CD4-positive, alpha-beta T cell treated with Interleukin-10 for 1 hour (primary cell): ENCODE measurements around the gene LOC128125822.
A peak's percentile ranks its signal among the peaks of the same experiment; 100 is the strongest.
"Not testable (repeated sequence)": the region's sequence is repeated elsewhere in the genome, so short reads cannot be mapped to it uniquely, and the experiment has no call there.

ENCODE experiments used
- DNase-seq: peaks from one replicate; pipeline ENCODE4 v3.0.0-alpha.2; 2020

The LOC128125822 gene

DNA sequence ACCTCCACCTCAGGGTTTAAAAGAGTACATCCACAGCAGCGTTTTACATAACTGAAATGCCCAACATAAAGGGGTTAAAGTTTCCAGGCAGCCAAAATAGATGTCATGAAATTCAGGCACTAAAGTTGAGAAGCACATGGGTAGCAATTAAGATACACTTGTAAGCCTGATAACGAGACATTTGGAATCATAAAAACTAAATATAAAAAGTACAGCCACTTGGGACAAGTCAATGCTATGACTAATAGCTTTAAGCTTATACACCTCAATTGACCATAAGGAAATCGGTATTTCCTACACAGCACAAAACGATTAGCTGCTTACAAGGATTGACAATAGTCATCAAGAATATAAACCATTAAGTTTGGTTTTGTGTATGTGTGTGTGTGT, 11.8 kb downstream of the LOC128125822 start:
- no peak for DNase-seq

DNA sequence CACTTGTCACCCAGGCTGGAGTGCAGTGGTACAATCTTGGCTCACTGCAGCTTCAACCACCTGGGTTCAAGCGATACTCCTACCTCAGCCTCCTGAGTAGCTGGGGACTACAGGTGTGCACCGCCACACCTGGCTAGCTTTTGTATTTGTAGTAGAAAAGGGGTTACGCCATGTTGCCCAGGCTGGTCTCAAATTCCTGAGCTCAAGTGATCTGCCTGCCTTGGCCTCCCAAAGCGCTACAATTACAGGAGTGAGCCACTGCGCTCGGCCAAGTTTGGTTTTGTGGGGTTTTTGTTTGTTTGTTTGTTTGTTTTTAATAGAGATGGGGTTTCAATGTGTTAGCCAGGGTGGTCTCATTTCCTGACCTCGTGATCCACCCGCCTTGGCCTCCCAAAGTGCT, 12.3 kb downstream of the LOC128125822 start:
- DNase-seq, result no peak

DNA sequence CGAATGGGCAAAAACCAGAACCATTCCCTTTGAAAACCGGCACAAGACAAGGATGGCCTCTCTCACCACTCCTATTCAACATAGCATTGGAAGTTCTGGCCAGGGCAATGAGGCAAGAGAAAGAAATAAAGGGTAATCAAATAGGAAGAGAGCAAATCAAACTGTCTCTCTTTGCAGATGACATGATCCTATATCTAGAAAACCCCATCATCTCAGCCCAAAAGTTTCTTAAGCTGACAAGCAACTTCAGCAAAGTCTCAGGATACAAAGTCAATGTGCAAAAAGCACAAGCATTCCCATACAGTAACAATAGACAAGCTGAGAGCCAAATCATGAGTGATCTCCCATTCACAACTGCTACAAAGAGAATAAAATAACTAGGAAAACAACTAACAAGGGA, 13.4 kb downstream of the LOC128125822 start:
- not testable (repeated sequence) for DNase-seq

DNA sequence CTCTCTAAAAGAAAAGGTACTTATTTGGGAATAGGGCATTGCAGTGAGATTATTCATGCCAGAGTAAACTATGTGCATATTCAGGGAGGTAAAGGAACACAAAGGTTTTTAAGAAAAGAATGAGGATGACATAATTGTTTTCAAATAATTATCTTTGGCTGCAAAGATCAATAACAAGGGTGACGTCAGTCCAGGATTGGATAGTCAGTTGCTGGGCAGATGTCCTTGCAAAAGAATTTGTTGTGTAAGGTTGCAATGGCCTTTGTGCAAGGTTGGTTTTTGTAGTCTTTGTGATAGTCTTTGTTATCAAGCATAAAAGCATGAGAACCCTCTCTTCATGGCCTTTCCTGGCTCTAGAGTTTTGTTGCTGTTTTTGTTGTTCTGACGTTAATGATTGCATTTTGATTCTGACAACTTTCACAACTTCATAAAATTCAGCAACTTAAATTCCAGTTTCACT, 17.7 kb downstream of the LOC128125822 start:
- DNase-seq, result no peak

DNA sequence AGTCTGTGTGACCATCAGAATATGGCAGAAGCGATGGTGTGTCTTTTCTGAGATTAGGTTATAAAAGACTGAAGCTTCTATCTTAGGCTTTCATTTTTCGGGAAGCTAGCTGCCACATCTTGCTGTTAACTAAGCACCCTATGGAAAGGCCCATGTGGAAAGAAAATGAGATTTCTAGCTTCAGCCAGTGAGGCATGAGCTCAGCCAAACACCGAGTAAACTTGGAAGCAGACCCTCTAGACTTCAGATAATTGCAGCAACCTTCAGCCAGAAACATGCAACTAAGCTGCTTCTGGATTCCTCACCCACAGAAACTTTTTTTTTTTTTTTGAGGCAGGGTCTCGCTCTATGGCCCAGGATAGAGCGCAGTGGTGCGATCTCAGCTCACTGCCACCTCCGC, 20.6 kb downstream of the LOC128125822 start:
- no peak for DNase-seq

DNA sequence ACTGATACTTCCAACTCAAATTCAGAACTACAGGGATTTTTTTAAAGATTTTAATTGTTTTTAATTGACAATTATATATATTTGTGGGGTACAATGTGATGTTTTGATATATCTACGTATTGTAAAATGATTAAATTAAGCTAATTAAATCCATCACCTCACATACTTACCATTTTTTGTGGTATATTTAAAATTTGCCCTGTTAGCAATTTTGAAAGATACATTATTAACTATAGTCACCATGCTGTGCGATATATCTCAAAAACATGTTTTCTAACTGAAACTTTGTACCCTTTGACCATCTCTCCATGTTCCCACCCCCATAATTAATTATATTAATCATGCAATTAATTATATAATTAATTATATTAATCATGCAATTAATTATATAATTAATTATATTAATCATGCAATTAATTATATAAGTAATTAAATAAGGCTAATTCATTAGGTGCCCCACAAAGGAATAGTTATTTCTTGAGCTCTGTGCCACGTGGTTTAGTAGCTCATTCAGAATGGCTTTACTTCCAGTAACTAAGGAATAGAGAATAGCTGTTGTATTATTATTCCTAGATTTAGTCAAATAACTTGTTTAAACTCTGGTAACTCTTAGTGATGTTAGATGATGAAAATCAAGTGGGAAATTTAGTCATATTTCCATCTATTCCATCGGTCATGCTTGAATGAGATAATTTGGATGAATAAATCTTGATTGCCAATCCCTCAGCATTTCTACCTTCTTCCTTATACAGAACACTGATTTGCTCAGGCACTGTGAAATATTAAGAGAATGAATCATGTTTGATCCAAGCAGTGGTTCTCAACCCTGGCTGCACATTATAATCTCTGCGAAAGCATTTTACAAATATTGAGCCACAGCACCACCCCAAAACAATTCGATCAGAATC, 25.1 kb downstream of the LOC128125822 start:
- no peak for DNase-seq

DNA sequence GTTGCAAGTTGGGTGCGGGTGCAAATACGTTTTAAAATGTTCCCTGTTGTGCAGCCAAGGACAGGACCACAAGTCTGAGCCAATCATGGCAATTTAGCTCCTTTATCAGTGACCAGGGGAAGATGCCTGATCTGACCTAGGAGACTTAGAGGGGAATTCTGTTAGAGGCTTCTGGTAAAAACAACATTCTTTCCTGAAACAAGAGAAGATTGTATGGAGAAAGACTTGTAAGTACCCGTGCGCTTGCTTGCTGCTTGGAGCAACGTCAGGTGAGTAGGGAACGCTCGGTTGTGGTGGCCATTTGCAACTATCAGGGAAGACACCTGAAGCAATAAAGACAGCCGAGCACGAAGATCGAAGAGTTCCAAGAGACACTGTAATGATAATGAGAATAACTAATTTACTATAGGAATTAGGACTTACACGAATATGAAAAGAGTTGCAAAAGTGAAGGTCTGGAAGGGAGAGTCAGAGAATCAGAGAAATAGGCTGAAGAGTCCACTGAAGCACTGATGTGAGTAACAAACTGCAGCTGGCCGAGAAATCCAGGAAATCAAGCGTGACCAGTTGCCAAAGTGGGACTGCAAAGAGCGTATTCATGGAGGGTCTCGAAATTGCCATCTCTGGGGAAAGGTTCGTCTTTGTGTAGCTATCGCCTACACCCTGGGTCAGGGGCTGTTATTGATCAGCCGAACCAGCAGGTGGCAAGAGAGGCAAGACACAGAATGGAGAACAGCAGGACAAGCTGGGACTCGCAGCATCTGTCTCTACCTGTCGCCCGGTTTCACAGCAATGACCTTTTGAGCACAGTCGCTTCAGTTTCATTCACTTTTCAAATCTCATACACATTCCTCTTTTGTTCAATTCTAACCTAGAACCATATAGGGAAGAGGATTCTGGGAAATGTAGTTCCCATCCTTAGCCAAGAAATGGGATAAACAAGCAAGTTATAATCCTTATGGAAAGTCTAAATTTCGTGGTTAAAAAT, 26.1 kb downstream of the LOC128125822 start:
- DNase-seq, result peak; percentile 86

DNA sequence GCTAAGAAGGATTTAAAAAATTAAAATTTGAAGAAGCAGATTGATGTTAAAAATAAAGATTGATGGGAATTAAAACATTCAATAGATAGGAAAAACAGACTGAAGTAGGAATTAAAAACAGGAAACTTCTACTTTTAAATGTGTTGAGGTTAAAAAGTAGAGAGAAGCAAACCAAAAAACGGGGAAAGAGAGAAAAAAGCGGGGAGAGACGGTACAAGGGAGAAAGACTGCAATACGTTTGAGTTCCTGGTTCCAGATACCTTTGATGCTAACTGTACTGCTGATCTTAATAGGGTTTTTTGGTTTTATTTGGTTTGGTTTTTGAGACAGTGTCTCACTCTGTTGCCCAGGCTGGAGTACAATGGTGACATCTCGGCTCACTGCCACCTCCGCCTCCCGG, 27.0 kb downstream of the LOC128125822 start:
- no peak for DNase-seq

DNA sequence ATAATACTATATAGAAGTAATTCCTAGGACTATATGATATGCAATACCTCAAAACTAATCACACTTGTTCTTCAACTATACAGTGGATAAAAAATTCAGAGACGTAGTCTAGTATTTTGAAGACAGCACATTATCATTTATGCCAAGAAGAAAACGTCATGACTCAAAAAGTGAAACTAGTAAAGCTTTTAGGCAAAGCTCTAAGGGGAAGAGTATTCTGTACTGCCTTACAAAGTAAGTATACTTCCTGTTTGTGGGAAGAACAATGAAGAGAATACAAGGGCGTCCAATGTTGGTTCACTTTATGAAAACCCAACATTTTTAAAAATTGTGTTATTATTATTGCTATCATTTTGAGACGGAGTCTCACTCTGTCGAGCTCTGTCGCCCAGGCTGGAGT, 27.9 kb downstream of the LOC128125822 start:
- DNase-seq, result no peak

DNA sequence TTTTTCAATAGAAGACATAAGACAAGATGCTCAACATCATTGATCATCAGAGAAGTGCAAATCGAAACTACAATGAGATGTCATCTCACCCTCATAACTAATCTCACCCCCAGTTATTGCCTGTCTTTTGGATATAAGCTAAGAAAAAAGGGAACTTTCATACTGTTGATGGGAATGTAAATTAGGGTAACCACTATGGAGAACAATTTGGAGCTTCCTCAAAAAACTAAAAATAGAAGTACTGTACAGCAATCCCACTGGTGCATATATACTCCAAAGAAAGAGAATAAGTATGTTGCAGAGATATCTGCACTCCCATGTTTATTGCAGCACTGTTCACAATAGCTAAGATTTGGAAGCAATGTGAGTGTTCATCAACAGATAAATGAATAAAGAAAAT, 37.0 kb downstream of the LOC128125822 start:
- DNase-seq, result no peak

DNA sequence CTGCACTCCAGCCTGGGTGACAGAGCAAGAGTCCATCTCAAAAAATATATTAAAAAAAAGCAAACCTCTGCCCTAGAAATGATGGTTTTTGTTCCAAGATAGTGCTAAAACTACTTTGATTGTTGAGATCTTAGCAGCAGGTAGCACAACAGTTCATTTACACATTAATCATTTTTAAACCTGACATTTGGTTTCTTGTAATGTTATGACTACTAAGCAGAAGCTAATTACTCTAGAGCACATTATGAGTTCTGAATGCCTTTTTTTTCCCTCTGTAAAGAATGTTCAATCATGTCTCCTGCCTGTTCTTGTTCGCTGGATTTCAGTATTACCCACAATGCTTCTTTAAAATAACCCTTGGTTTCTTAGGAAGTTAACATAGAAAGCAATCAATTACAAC, 38.7 kb downstream of the LOC128125822 start:
- no peak for DNase-seq

DNA sequence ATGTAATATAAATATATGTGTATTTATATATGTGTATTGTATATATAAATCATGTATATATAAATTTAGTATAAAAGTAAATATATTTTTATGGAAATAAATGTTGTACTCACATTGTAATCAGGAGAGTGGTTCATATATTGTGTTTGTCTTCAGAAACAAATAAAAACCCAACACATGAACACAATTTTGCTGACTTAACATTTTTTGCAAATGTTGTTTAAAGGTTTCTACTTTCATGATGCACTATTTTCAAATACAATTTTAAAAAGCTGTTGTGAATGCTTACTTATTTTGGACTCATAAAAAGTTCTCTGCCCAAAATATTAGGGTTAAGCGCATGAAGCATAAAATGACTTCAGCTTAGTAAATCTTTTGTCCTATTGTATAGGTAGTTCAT, 39.3 kb downstream of the LOC128125822 start:
- DNase-seq, result no peak

DNA sequence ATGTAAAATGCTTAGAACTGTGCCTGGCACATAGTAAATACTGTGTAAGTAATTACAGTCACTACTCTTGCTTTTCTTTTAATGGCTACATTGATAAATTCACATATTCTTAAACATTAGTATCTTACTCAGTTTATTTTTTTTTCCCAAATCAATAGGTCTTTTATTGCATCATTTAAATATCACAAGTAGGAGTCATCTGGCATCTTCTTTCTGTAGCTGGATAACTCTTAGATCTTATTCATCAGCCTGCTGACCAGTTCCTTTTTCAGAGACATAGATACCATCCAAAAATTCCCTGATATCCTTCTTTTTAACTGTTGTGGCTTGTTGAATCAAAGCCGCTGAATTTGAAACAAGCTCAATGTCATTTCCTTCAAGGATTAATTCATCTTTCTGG, 43.3 kb downstream of the LOC128125822 start:
- no peak for DNase-seq
